HCT116 (cell line): ENCODE data around the gene RNF11. TPM values are rescaled to one million over a fixed set of nuclear protein-coding genes. Genes with fewer than 3 reads are reported as not detected.

Experiments
- ATAC-seq: fragments of 200-7000 bp; cut with Tn5 transposase; 2 replicates; pipeline ENCODE4 v1.9.1; 2020; ENCODE audit warnings: mild to moderate bottlenecking, moderate library complexity
- BruUV-seq: library from RNA; stranded (reverse); fragments of 400-500 nt; replicated peaks from 2 replicates; lab custom pipeline; 2021; lab: Mats Ljungman, UMichigan
- CTCF ChIA-PET: fragments of 300-600 bp; sonication (Branson Sonifier 250); formaldehyde crosslinking; loops from one replicate; lab custom pipeline; 2021; ENCODE audit warnings: antibody characterized with exemption; lab: Charles Lee
- POLR2A ChIA-PET: fragments of 300-600, 350-600 bp; sonication (Branson Sonifier 250); formaldehyde crosslinking; loops from one replicate; lab custom pipeline; 2021; ENCODE audit warnings: antibody characterized with exemption; lab: Charles Lee
- RAD21 ChIA-PET, 2 experiments: fragments of 300-600 bp; sonication (Branson Sonifier 250); formaldehyde crosslinking; loops; one replicate each; lab custom pipeline; 2023; ENCODE audit warnings: low total read pairs in 2 of 2; ENCODE audit not compliant: uncharacterized antibody in 2 of 2, unreplicated experiment in 2 of 2, low non-redundant PET in 1 of 2; lab: Charles Lee
- DNase-seq: peaks from one replicate; pipeline ENCODE4 v3.0.0-alpha.2; 2010; ENCODE audit warnings: low read depth, low spot score
- H2AFZ ChIP-seq: fragments of 200-600 bp; shearing (Covaris generic), sonication (generic); 2 replicates; pipeline ENCODE4 v1.6.1; 2017; ENCODE audit warnings: low read depth, mixed run types, mixed read lengths, antibody characterized with exemption, low read length; ENCODE audit not compliant: poor library complexity, severe bottlenecking
- H3K27ac ChIP-seq: 2 replicates; pipeline ENCODE4 v1.5.1; 2012; ENCODE audit warnings: low read depth, low read length
- H3K27me3 ChIP-seq: fragments of 200-600 bp; sonication (generic); 2 replicates; pipeline ENCODE4 v1.6.1; 2016; ENCODE audit warnings: mixed run types, low read length, mixed read lengths; ENCODE audit not compliant: insufficient read depth
- H3K36me3 ChIP-seq, 2 experiments: fragments of 200-500 bp in 1 of 2; fragments of 200-600 bp in 1 of 2; sonication (Bioruptor generic) in 1 of 2; sonication (generic) in 1 of 2; 2 replicates each; pipeline versions ENCODE4 v1.5.1 to v1.6.1; 2014 to 2016; ENCODE audit warnings: low read length in 2 of 2, inconsistent platforms in 1 of 2, mixed read lengths in 1 of 2, mixed run types in 1 of 2; ENCODE audit not compliant: insufficient read depth in 2 of 2, control insufficient read depth in 1 of 2
- H3K4me1 ChIP-seq, 2 experiments: fragments of 200-600 bp in 1 of 2; sonication (generic) in 1 of 2; 2 replicates each; pipeline versions ENCODE4 v1.5.1 to v1.6.1; 2012 to 2017; ENCODE audit warnings: low read length in 2 of 2, inconsistent platforms in 1 of 2, mild to moderate bottlenecking in 1 of 2, mixed read lengths in 1 of 2, mixed run types in 1 of 2, moderate library complexity in 1 of 2; ENCODE audit not compliant: insufficient read depth in 2 of 2, control insufficient read depth in 1 of 2
- H3K4me2 ChIP-seq: fragments of 200-600 bp; sonication (generic); 2 replicates; pipeline ENCODE4 v1.6.1; 2017; ENCODE audit warnings: mixed run types, low read length, mixed read lengths
- H3K4me3 ChIP-seq, 2 experiments: fragments of 200-600 bp in 1 of 2; sonication (generic) in 1 of 2; replicated peaks in 1 of 2; 2 replicates each; pipeline ENCODE4 v1.5.1; 2011 to 2016; ENCODE audit warnings: low read length in 2 of 2, control low read depth in 1 of 2, low read depth in 1 of 2, mild to moderate bottlenecking in 1 of 2, mixed read lengths in 1 of 2, mixed run types in 1 of 2
- H3K79me2 ChIP-seq: fragments of 200-600 bp; sonication (generic); 2 replicates; pipeline ENCODE4 v1.6.1; 2017; ENCODE audit warnings: mild to moderate bottlenecking, mixed run types, low read length, moderate library complexity, mixed read lengths; ENCODE audit not compliant: insufficient read depth
- H3K9ac ChIP-seq: fragments of 200-600 bp; sonication (generic); 2 replicates; pipeline ENCODE4 v1.6.1; 2016; ENCODE audit warnings: low read length, mixed read lengths
- H3K9me2 ChIP-seq: fragments of 200-600 bp; sonication (generic), shearing (Covaris generic); 2 replicates; pipeline ENCODE4 v1.6.1; 2017; ENCODE audit warnings: mixed run types, mild to moderate bottlenecking, moderate library complexity; ENCODE audit not compliant: insufficient read depth
- H3K9me3 ChIP-seq, 2 experiments: fragments of 200-500 bp in 1 of 2; fragments of 200-600 bp in 1 of 2; sonication (Bioruptor generic) in 1 of 2; sonication (generic) in 1 of 2; 2 replicates each; pipeline ENCODE4 v1.6.1; 2014 to 2017; ENCODE audit warnings: low read length in 2 of 2, mixed read lengths in 2 of 2, inconsistent platforms in 1 of 2, low read depth in 1 of 2, mild to moderate bottlenecking in 1 of 2, mixed run types in 1 of 2, moderate library complexity in 1 of 2; ENCODE audit not compliant: control insufficient read depth in 1 of 2, insufficient read depth in 1 of 2
- H4K20me1 ChIP-seq: fragments of 200-600 bp; sonication (generic), shearing (Covaris generic); 2 replicates; pipeline ENCODE4 v1.6.1; 2017; ENCODE audit warnings: mixed run types, mild to moderate bottlenecking, moderate library complexity; ENCODE audit not compliant: insufficient read depth
- ATF3 ChIP-seq: IDR thresholded peaks from 2 replicates; pipeline ENCODE4 v1.6.1; 2012
- CEBPB ChIP-seq: IDR thresholded peaks from 2 replicates; pipeline ENCODE4 v1.6.1; 2012; ENCODE audit warnings: low read depth
- EGR1 ChIP-seq: IDR thresholded peaks from 2 replicates; pipeline ENCODE4 v1.6.1; 2012; ENCODE audit warnings: low read depth
- ELF1 ChIP-seq: IDR thresholded peaks from 2 replicates; pipeline ENCODE4 v1.6.1; 2012; ENCODE audit warnings: low read depth, borderline replicate concordance
- EZH2 ChIP-seq: fragments of 200-600 bp; sonication (generic); IDR thresholded peaks from 2 replicates; pipeline ENCODE4 v1.6.1; 2017; ENCODE audit warnings: antibody characterized with exemption, mixed run types
- EZH2phosphoT487 ChIP-seq: fragments of 200-600 bp; IDR thresholded peaks from 2 replicates; pipeline ENCODE4 v1.6.1; 2018; ENCODE audit warnings: antibody characterized with exemption, borderline replicate concordance
- JUND ChIP-seq: IDR thresholded peaks from 2 replicates; pipeline ENCODE4 v1.6.1; 2012
- POLR2A ChIP-seq: IDR thresholded peaks from 2 replicates; pipeline ENCODE4 v1.7.0; 2011; ENCODE audit warnings: borderline replicate concordance; ENCODE audit not compliant: insufficient read depth, insufficient read length; ENCODE audit errors: extremely low read depth
- REST ChIP-seq: IDR thresholded peaks from 2 replicates; pipeline ENCODE4 v1.6.1; 2012; ENCODE audit warnings: low read depth
- SIN3A ChIP-seq: IDR thresholded peaks from 2 replicates; pipeline ENCODE4 v1.6.1; 2012; ENCODE audit warnings: low read depth
- SP1 ChIP-seq: IDR thresholded peaks from 2 replicates; pipeline ENCODE4 v1.6.1; 2012; ENCODE audit warnings: low read depth
- SRF ChIP-seq: IDR thresholded peaks from 2 replicates; pipeline ENCODE4 v1.6.1; 2012; ENCODE audit warnings: low read depth
- TCF7L2 ChIP-seq: IDR thresholded peaks from 2 replicates; pipeline ENCODE4 v1.7.0; 2011; ENCODE audit warnings: borderline replicate concordance, inconsistent platforms; ENCODE audit not compliant: insufficient read depth, insufficient read length; ENCODE audit errors: extremely low read depth
- YY1 ChIP-seq: IDR thresholded peaks from 2 replicates; pipeline ENCODE4 v1.6.1; 2011; ENCODE audit warnings: low read length, low read depth, moderate library complexity, mild to moderate bottlenecking; ENCODE audit not compliant: insufficient replicate concordance; ENCODE audit errors: extremely low read depth
- ZNF274 ChIP-seq: fragments of 200-500 bp; sonication (Bioruptor generic); IDR thresholded peaks from 2 replicates; pipeline ENCODE4 v1.6.1; 2014; ENCODE audit warnings: mild to moderate bottlenecking, low read depth, low read length, inconsistent platforms
- intact Hi-C: fragments of 100-400 bp; cut with micrococcal nuclease; formaldehyde crosslinking; loops from 2 replicates; pipeline ENCODE4 v1.10.0; 2022
- total RNA-seq: library from RNA; stranded (reverse); gene quantifications from one replicate; pipeline ENCODE4 v1.2.1, GENCODE V29; 2021; ENCODE audit not compliant: unreplicated experiment

The RNF11 gene
- total RNA-seq, 1 experiment from 2014 or later, result 60.9 TPM

- no peak for TF ChIP-seq REST
- TF ChIP-seq SRF, result no peak
- TF ChIP-seq TCF7L2, result no peak
These were observed 6.5 kb downstream of the RNF11 start (continued) for GRCh38 chr1:51242546-51242945.

GRCh38 chr1:51247022-51247421 lies 10.9 kb downstream of the RNF11 start:
- H3K4me1 ChIP-seq, result peaks cover 5 to 6% of the 10 kb centered on the region in 2 experiments; a peak in 2 of 4 replicates
- TF ChIP-seq SIN3A, result no peak
- TF ChIP-seq JUND, result no peak
- TF ChIP-seq SP1, result no peak
- TF ChIP-seq SRF, result no peak
- TF ChIP-seq ELF1, result no peak
- TF ChIP-seq YY1, result no peak
- no peak for TF ChIP-seq EGR1
- TF ChIP-seq EZH2, result no peak
- TF ChIP-seq ATF3, result no peak
- no peak for TF ChIP-seq ZNF274
- no peak for TF ChIP-seq POLR2A
- TF ChIP-seq CEBPB, result no peak
- TF ChIP-seq EZH2phosphoT487, result no peak
- no peak for TF ChIP-seq TCF7L2
- peaks cover 12% of the 10 kb centered on the region for H4K20me1 ChIP-seq
- H3K9me3 ChIP-seq, result no peaks in the 10 kb centered on the region
- H3K9ac ChIP-seq, result no peak overlapping the region
- no peak overlapping the region for H3K4me2 ChIP-seq
- no peaks in the 10 kb centered on the region for H3K27me3 ChIP-seq
- no peaks in the 10 kb centered on the region for H3K9me2 ChIP-seq
- no peak for ATAC-seq
- RAD21 ChIA-PET, result no interaction called here
- no peak overlapping the region for H3K27ac ChIP-seq
- CTCF ChIA-PET, result no interaction called here
- no peak overlapping the region for H2AFZ ChIP-seq
- H3K4me3 ChIP-seq, result no peak overlapping the region
- peaks cover 97% of the 10 kb centered on the region for H3K79me2 ChIP-seq
- BruUV-seq, result no TSS peak
- intact Hi-C loops, result no loop called here
- no peaks in the 10 kb centered on the region for H3K36me3 ChIP-seq
- no peak for DNase-seq
- POLR2A ChIA-PET, result no interaction called here
